K562 (cell line): ENCODE results near the gene LSR. TPM values are rescaled to one million over a fixed set of nuclear protein-coding genes. Genes with fewer than 3 reads are reported as not detected.

ENCODE experiments used
- CHD2 ChIP-seq: IDR thresholded peaks from 2 replicates; pipeline ENCODE4 v1.6.1; 2011; ENCODE audit warnings: low read depth, low read length
- CREB1 ChIP-seq, 2 experiments: sonication (generic) in 1 of 2; formaldehyde crosslinking in 1 of 2; IDR thresholded peaks; 2 replicates each; pipeline versions ENCODE4 v1.6.1 to v1.8.0; 2012 to 2022; ENCODE audit warnings: inconsistent platforms in 1 of 2, mild to moderate bottlenecking in 1 of 2, missing genetic modification reagents in 1 of 2, moderate library complexity in 1 of 2
- GATA2 ChIP-seq: sonication (generic); formaldehyde crosslinking; IDR thresholded peaks from 2 replicates; pipeline ENCODE4 v1.4.0; 2020; ENCODE audit warnings: mild to moderate bottlenecking, missing genetic modification reagents
- NFIC ChIP-seq: fragments of 450-650 bp; IDR thresholded peaks from 2 replicates; pipeline ENCODE4 v1.6.1; 2017; ENCODE audit warnings: mild to moderate bottlenecking, inconsistent platforms
- PHB ChIP-seq: fragments of 250-450 bp; sonication (Bioruptor Pico); IDR thresholded peaks from 2 replicates; pipeline ENCODE4 v1.5.0; 2021
- SRSF9 ChIP-seq: fragments of 200-400 bp; formaldehyde crosslinking; IDR thresholded peaks from 2 replicates; pipeline ENCODE4 v1.6.1; 2017; ENCODE audit warnings: low read depth, low read length, borderline replicate concordance
- ZBTB33 ChIP-seq: sonication (generic); formaldehyde crosslinking; IDR thresholded peaks from 2 replicates; pipeline ENCODE4 v1.8.1; 2023; ENCODE audit warnings: mild to moderate bottlenecking, missing genetic modification reagents
- ZBTB40 ChIP-seq, 2 experiments: fragments of 450-650 bp in 1 of 2; sonication (generic) in 1 of 2; formaldehyde crosslinking in 1 of 2; IDR thresholded peaks; 2 replicates each; pipeline versions ENCODE4 v1.7.1 to v1.9.0; 2016 to 2022; ENCODE audit warnings: inconsistent platforms in 1 of 2, mild to moderate bottlenecking in 1 of 2, missing genetic modification reagents in 1 of 2
- polyA plus RNA-seq, 8 experiments: library from polyadenylated mRNA; depleted of rRNA in 4 of 8; stranded (reverse) in 5 of 8; unstranded in 3 of 8; fragments of >200 nt; fragmentation: Nextera tagmentation in 2 of 8; fragmentation: Illumina TruSeq in 1 of 8; extraction: Ambion mirVana in 2 of 8; extraction: Trizol in 1 of 8; gene quantifications; 2 replicates each; pipeline versions ENCODE4 v1.2.1 to v1.2.3, GENCODE V29; 2011 to 2014; ENCODE audit warnings: inconsistent platforms in 1 of 8, missing spikeins in 1 of 8
- total RNA-seq, 7 experiments: library from RNA; depleted of rRNA in 6 of 7; stranded (reverse); fragments of >200 nt in 6 of 7; fragmentation: Illumina TruSeq in 2 of 7; extraction: Trizol in 2 of 7; gene quantifications; 2 replicates each; pipeline versions ENCODE4 v1.2.1 to v1.2.3, GENCODE V29; 2011 to 2021; ENCODE audit warnings: low replicate concordance in 1 of 7

Gene LSR
- total and polyA plus RNA-seq, 9 of the 15 experiments (the other 6 are each of a cell fraction or from before 2014, with no cell fraction given) = 0.44 to 87.9 (median 28.0) TPM

GRCh38 chr19:35205733-35206323 lies 43.0 kb upstream of the LSR start (continued):
- TF ChIP-seq ZBTB40 (IDR thresholded peaks at IDR 0.05) = peak; percentile 17; the same call in 1 of the 2 replicates
- no peak for TF ChIP-seq ZBTB40 (CRISPR knock-in tag; IDR thresholded peaks at IDR 0.05)
- no peak for TF ChIP-seq CREB1 (IDR thresholded peaks at IDR 0.05)
- peak; percentile 42; the same call in 1 of the 2 replicates for TF ChIP-seq CREB1 (CRISPR knock-in tag; IDR thresholded peaks at IDR 0.05)
- TF ChIP-seq PHB = no peak
- peak; percentile 83 for TF ChIP-seq NFIC
- no peak for TF ChIP-seq ZBTB33 (CRISPR knock-in tag)
- TF ChIP-seq SRSF9 = no peak
- peak; percentile 17; the same call in 1 of the 2 replicates for TF ChIP-seq GATA2 (CRISPR knock-in tag)
- TF ChIP-seq CHD2 = no peak
